Measurements from ENCODE around the gene GCN1.
A peak's percentile ranks its signal among the peaks of the same experiment; 100 is the strongest.

GCN1 gene

DNA sequence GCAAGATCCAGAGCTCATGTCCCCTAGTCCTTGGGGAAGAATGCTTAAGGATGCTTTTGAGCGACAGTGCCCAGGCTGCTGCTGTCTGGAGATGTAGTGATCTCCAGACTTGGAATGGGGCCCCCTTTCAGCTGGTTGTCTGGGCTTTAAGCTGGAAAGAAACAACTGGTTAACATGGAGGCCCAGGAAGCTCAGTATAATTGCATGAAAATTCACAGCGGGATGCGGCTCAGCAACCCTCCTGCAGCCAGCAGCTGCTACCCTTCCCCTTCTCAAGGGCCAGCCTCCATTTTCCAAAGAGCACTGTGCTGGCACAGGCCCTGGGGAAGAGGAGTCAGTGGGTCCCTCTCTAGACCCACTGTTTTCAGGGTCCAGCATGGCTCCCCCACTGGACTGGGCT is 104.3 kb downstream of the GCN1 start:
- H4K20me1 ChIP-seq (ENCODE audit: insufficient read depth, low read length): no peaks in the 10 kb centered on the region
- no peaks in the 10 kb centered on the region for H3K27me3 ChIP-seq (ENCODE audit: low read depth, low read length)
- no peak overlapping the region for H3K4me3 ChIP-seq (ENCODE audit: low read length)
- peaks cover 12% of the 10 kb centered on the region for H3K4me1 ChIP-seq (ENCODE audit: low read length)
- TF ChIP-seq, protein P1, sequence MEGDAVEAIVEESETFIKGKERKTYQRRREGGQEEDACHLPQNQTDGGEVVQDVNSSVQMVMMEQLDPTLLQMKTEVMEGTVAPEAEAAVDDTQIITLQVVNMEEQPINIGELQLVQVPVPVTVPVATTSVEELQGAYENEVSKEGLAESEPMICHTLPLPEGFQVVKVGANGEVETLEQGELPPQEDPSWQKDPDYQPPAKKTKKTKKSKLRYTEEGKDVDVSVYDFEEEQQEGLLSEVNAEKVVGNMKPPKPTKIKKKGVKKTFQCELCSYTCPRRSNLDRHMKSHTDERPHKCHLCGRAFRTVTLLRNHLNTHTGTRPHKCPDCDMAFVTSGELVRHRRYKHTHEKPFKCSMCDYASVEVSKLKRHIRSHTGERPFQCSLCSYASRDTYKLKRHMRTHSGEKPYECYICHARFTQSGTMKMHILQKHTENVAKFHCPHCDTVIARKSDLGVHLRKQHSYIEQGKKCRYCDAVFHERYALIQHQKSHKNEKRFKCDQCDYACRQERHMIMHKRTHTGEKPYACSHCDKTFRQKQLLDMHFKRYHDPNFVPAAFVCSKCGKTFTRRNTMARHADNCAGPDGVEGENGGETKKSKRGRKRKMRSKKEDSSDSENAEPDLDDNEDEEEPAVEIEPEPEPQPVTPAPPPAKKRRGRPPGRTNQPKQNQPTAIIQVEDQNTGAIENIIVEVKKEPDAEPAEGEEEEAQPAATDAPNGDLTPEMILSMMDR (IDR thresholded peaks at IDR 0.05; ENCODE audit: low read depth, low read length): no peak
- no peak for TF ChIP-seq EZH2phosphoT487 (IDR thresholded peaks at IDR 0.05; ENCODE audit: low read depth)
- no peaks in the 10 kb centered on the region for H3K9me3 ChIP-seq (ENCODE audit: insufficient read depth, low read length)
- H3K4me2 ChIP-seq (ENCODE audit: low read length): no peak overlapping the region
- H3K79me2 ChIP-seq (ENCODE audit: low read length): no peaks in the 10 kb centered on the region
- peaks cover 14% of the 10 kb centered on the region for H3K36me3 ChIP-seq (replicated peaks; ENCODE audit: low read depth, low read length)
- no peak overlapping the region for H3K9ac ChIP-seq (ENCODE audit: low read length)
- no peak overlapping the region for H3K27ac ChIP-seq (ENCODE audit: low read length)
- H2AFZ ChIP-seq (ENCODE audit: low read depth, low read length): no peak overlapping the region

DNA sequence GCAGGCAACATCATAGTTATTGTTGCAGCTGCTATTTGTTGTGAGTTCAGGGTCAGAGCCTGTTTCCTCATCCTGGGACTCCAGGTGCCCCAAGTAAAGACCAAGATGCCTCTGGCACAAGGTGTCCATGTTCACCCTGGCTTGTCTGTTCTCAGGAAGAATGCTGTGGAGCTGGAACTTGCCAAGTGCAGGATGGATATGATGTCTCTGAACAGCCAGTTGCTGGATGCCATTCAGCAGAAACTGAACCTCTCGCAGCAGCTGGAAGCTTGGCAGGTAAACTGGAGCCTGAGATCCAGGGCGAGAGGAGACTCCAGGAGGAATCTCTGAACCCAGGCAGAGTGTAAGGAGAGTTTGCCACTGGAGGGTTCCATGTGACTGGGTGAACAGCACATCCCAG is 104.7 kb downstream of the GCN1 start:
- Histone ChIP-seq H3K4me1 (ENCODE audit: low read length) (peaks cover 12% of the 10 kb centered on the region), H2AFZ (ENCODE audit: low read depth, low read length) (no peak overlapping the region), H3K9ac (ENCODE audit: low read length) (no peak overlapping the region), H3K4me2 (ENCODE audit: low read length) (no peak overlapping the region), H4K20me1 (ENCODE audit: insufficient read depth, low read length) (no peaks in the 10 kb centered on the region), H3K9me3 (ENCODE audit: insufficient read depth, low read length) (no peaks in the 10 kb centered on the region), H3K36me3 (replicated peaks; ENCODE audit: low read depth, low read length) (peaks cover 13% of the 10 kb centered on the region), H3K27me3 (ENCODE audit: low read depth, low read length) (no peaks in the 10 kb centered on the region), H3K4me3 (ENCODE audit: low read length) (no peak overlapping the region), H3K79me2 (ENCODE audit: low read length) (no peaks in the 10 kb centered on the region), H3K27ac (ENCODE audit: low read length) (no peak overlapping the region)
- TF ChIP-seq, protein P1 (IDR thresholded peaks at IDR 0.05; ENCODE audit: low read depth, low read length): no peak
- no peak for TF ChIP-seq EZH2phosphoT487 (IDR thresholded peaks at IDR 0.05; ENCODE audit: low read depth)

DNA sequence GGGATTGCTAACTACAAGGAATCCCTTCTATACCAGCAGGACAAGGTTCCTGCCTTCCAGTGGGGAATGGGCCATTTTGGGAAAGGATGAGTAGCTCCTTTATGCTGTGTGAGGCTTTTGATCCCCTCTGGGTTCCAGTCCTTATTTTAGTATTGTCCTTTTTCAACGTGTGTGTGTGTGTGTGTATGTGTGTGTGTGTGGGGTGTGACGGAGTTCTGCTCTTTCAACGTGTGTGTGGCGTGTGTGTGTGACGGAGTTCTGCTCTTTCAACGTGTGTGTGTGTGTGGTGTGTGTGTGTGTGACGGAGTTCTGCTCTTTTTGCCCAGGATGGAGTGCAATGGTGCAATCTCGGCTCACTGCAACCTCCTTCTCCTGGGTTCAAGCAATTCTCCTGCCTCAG is 105.4 kb downstream of the GCN1 start:
- no peaks in the 10 kb centered on the region for H3K9me3 ChIP-seq (ENCODE audit: insufficient read depth, low read length)
- no peak overlapping the region for H3K27ac ChIP-seq (ENCODE audit: low read length)
- H4K20me1 ChIP-seq (ENCODE audit: insufficient read depth, low read length): no peaks in the 10 kb centered on the region
- no peaks in the 10 kb centered on the region for H3K79me2 ChIP-seq (ENCODE audit: low read length)
- no peaks in the 10 kb centered on the region for H3K27me3 ChIP-seq (ENCODE audit: low read depth, low read length)
- peaks cover 9% of the 10 kb centered on the region for H3K36me3 ChIP-seq (replicated peaks; ENCODE audit: low read depth, low read length)
- H3K4me1 ChIP-seq (ENCODE audit: low read length): peaks cover 12% of the 10 kb centered on the region
- no peak overlapping the region for H3K4me3 ChIP-seq (ENCODE audit: low read length)
- TF ChIP-seq, protein P1 (IDR thresholded peaks at IDR 0.05; ENCODE audit: low read depth, low read length): no peak
- TF ChIP-seq EZH2phosphoT487 (IDR thresholded peaks at IDR 0.05; ENCODE audit: low read depth): no peak
- H2AFZ ChIP-seq (ENCODE audit: low read depth, low read length): no peak overlapping the region
- H3K9ac ChIP-seq (ENCODE audit: low read length): no peak overlapping the region
- H3K4me2 ChIP-seq (ENCODE audit: low read length): no peak overlapping the region

DNA sequence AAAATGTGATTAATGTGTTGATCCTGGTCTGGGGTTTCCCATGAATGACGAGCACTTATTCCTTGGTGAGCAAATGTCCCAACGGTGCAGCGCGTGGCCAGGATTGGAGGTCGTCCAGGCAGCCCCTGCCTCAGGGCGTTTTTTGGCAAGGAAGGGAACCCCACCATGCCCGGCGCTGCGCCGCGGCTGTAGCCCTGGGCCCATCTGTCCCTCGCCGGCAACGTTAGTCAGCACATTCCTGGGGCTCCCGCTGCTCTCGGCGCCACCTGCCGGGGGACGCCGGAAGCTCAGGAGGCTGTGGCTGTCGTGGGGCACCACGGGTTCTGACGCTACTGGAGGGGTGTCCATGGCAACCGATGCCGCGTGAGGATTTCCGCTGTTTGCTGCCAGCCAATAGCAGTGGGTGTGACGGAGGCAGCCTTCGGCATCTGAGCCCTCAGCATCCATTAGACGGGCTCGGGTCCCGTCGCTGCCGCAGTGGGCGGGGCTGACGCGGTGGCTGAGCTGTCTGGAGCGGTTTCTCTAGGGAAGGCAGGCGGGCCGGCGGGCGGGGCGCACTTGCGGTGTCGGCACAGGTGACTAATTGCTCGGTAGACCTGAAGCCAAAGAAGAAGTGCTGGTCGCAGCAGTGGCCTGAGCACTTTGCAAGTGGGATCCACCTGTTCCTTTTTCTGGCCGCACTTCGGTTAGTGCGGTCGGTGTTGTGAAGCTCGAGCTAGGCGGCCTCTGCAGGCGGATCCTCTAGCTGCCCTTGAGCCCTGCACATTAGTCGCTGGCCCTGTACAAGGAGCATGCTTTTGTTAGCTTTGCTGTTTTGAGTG is 107.5 kb downstream of the GCN1 start:
- peak overlapping the region; percentile 76 for H3K4me3 ChIP-seq (ENCODE audit: low read length)
- no peak for TF ChIP-seq EZH2phosphoT487 (IDR thresholded peaks at IDR 0.05; ENCODE audit: low read depth)
- TF ChIP-seq, protein P1 (IDR thresholded peaks at IDR 0.05; ENCODE audit: low read depth, low read length): peak; percentile 85
- H3K27me3 ChIP-seq (ENCODE audit: low read depth, low read length): no peaks in the 10 kb centered on the region
- peak overlapping the region; percentile 88 for H3K4me2 ChIP-seq (ENCODE audit: low read length)
- H3K36me3 ChIP-seq (replicated peaks; ENCODE audit: low read depth, low read length): peaks cover 9% of the 10 kb centered on the region
- H3K27ac ChIP-seq (ENCODE audit: low read length): no peak overlapping the region
- H3K79me2 ChIP-seq (ENCODE audit: low read length): no peaks in the 10 kb centered on the region
- peak overlapping the region; percentile 65 for H3K9ac ChIP-seq (ENCODE audit: low read length)
- H3K9me3 ChIP-seq (ENCODE audit: insufficient read depth, low read length): no peaks in the 10 kb centered on the region
- H2AFZ ChIP-seq (ENCODE audit: low read depth, low read length): peak overlapping the region; percentile 62
- no peaks in the 10 kb centered on the region for H4K20me1 ChIP-seq (ENCODE audit: insufficient read depth, low read length)
- peaks cover 12% of the 10 kb centered on the region for H3K4me1 ChIP-seq (ENCODE audit: low read length)

Data from OCI-LY3 (cell line).